ENCODE measurements around the gene ADCK1. TPM values are rescaled to one million over a fixed set of nuclear protein-coding genes. Genes with fewer than 3 reads are reported as not detected.

The ADCK1 gene
- polyA plus RNA-seq, 1 donor from 2014 or later = 13.6 TPM

GRCh38 chr14:77923131-77923936 is 123.4 kb downstream of the ADCK1 start:
- H3K9me3 ChIP-seq (ENCODE audit: low read length) = no peaks in the 10 kb centered on the region
- H4K20me1 ChIP-seq (ENCODE audit: insufficient read depth) = no peaks in the 10 kb centered on the region
- no peaks in the 10 kb centered on the region for H3F3A ChIP-seq (ENCODE audit: insufficient read depth, low read length, poor library complexity, severe bottlenecking)
- H3K79me2 ChIP-seq (replicated peaks; ENCODE audit: insufficient read depth, low read length) = no peaks in the 10 kb centered on the region
- H3K36me3 ChIP-seq (ENCODE audit: insufficient read depth, low read length) = no peaks in the 10 kb centered on the region
- H2AFZ ChIP-seq (ENCODE audit: low read depth, low read length) = no peak overlapping the region
- TF ChIP-seq, protein P1, sequence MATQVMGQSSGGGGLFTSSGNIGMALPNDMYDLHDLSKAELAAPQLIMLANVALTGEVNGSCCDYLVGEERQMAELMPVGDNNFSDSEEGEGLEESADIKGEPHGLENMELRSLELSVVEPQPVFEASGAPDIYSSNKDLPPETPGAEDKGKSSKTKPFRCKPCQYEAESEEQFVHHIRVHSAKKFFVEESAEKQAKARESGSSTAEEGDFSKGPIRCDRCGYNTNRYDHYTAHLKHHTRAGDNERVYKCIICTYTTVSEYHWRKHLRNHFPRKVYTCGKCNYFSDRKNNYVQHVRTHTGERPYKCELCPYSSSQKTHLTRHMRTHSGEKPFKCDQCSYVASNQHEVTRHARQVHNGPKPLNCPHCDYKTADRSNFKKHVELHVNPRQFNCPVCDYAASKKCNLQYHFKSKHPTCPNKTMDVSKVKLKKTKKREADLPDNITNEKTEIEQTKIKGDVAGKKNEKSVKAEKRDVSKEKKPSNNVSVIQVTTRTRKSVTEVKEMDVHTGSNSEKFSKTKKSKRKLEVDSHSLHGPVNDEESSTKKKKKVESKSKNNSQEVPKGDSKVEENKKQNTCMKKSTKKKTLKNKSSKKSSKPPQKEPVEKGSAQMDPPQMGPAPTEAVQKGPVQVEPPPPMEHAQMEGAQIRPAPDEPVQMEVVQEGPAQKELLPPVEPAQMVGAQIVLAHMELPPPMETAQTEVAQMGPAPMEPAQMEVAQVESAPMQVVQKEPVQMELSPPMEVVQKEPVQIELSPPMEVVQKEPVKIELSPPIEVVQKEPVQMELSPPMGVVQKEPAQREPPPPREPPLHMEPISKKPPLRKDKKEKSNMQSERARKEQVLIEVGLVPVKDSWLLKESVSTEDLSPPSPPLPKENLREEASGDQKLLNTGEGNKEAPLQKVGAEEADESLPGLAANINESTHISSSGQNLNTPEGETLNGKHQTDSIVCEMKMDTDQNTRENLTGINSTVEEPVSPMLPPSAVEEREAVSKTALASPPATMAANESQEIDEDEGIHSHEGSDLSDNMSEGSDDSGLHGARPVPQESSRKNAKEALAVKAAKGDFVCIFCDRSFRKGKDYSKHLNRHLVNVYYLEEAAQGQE (IDR thresholded peaks at IDR 0.05; ENCODE audit: borderline replicate concordance) = no peak
- peak; percentile 37 for TF ChIP-seq POLR2AphosphoS5 (IDR thresholded peaks at IDR 0.05)
- peak; percentile 49 for TF ChIP-seq EP300 (conservative IDR thresholded peaks at IDR 0.05; ENCODE audit: poor library complexity, severe bottlenecking)
- H3K9me2 ChIP-seq (ENCODE audit: insufficient read depth, low read length) = no peaks in the 10 kb centered on the region
- H3K27me3 ChIP-seq (ENCODE audit: insufficient read depth, low read depth, low read length) = no peaks in the 10 kb centered on the region
- no peak overlapping the region for H3K4me3 ChIP-seq (ENCODE audit: low read length)
- H3K4me2 ChIP-seq (ENCODE audit: low read length) = no peak overlapping the region
- H3K9ac ChIP-seq (ENCODE audit: low read length) = peak overlapping the region; percentile 47
- peak overlapping the region; percentile 80 for H3K27ac ChIP-seq (ENCODE audit: low read length)

GRCh38 chr14:77924141-77924948 is 124.4 kb downstream of the ADCK1 start:
- no peak for TF ChIP-seq EP300 (conservative IDR thresholded peaks at IDR 0.05; ENCODE audit: poor library complexity, severe bottlenecking)
- TF ChIP-seq, protein P1 (IDR thresholded peaks at IDR 0.05; ENCODE audit: borderline replicate concordance) = no peak
- H3F3A ChIP-seq (ENCODE audit: insufficient read depth, low read length, poor library complexity, severe bottlenecking) = no peaks in the 10 kb centered on the region
- H3K4me2 ChIP-seq (ENCODE audit: low read length) = no peak overlapping the region
- H3K9me2 ChIP-seq (ENCODE audit: insufficient read depth, low read length) = no peaks in the 10 kb centered on the region
- H3K79me2 ChIP-seq (replicated peaks; ENCODE audit: insufficient read depth, low read length) = no peaks in the 10 kb centered on the region
- no peaks in the 10 kb centered on the region for H4K20me1 ChIP-seq (ENCODE audit: insufficient read depth)
- no peaks in the 10 kb centered on the region for H3K36me3 ChIP-seq (ENCODE audit: insufficient read depth, low read length)
- no peak overlapping the region for H3K4me3 ChIP-seq (ENCODE audit: low read length)
- no peaks in the 10 kb centered on the region for H3K9me3 ChIP-seq (ENCODE audit: low read length)
- no peaks in the 10 kb centered on the region for H3K27me3 ChIP-seq (ENCODE audit: insufficient read depth, low read depth, low read length)
- no peak overlapping the region for H2AFZ ChIP-seq (ENCODE audit: low read depth, low read length)
- peak overlapping the region; percentile 47 for H3K9ac ChIP-seq (ENCODE audit: low read length)
- peak overlapping the region; percentile 80 for H3K27ac ChIP-seq (ENCODE audit: low read length)

All from neural cell (in vitro differentiated cells).